GM23338 (cell line): ENCODE results near the gene HOXA2. TPM values are rescaled to one million over a fixed set of nuclear protein-coding genes. Genes with fewer than 3 reads are reported as not detected.

Experiments used
- ATAC-seq: fragments of 200-7000 bp; cut with Tn5 transposase; 3 replicates; pipeline ENCODE4 v1.9.1; 2020
- DNase-seq: peaks from one replicate; pipeline ENCODE4 v3.0.0-alpha.2; 2015; ENCODE audit warnings: low spot score
- H2AFZ ChIP-seq: fragments of 200-600 bp; sonication (generic); 2 replicates; pipeline ENCODE4 v1.8.0; 2016; ENCODE audit warnings: antibody characterized with exemption, mild to moderate bottlenecking, moderate library complexity
- H3F3A ChIP-seq: fragments of 200-600 bp; sonication (generic); replicated peaks from 2 replicates; pipeline ENCODE4 v1.8.0; 2017; ENCODE audit warnings: antibody characterized with exemption, mixed run types, low read depth
- H3K27ac ChIP-seq: fragments of 200-600 bp; sonication (generic); 2 replicates; pipeline ENCODE4 v1.6.1; 2016; ENCODE audit warnings: low read depth
- H3K27me3 ChIP-seq: fragments of 200-600 bp; sonication (generic); 2 replicates; pipeline ENCODE4 v1.8.0; 2016; ENCODE audit warnings: mild to moderate bottlenecking, mixed run types, moderate library complexity; ENCODE audit not compliant: insufficient read depth
- H3K36me3 ChIP-seq: fragments of 200-600 bp; sonication (generic); 2 replicates; pipeline ENCODE4 v1.8.0; 2016; ENCODE audit warnings: mild to moderate bottlenecking; ENCODE audit not compliant: insufficient read depth
- H3K4me1 ChIP-seq: fragments of 200-600 bp; sonication (generic); 2 replicates; pipeline ENCODE4 v1.8.0; 2016; ENCODE audit warnings: mild to moderate bottlenecking, moderate library complexity; ENCODE audit not compliant: insufficient read depth
- H3K4me2 ChIP-seq: fragments of 200-600 bp; sonication (generic); 2 replicates; pipeline ENCODE4 v1.7.1; 2017; ENCODE audit warnings: mixed run types
- H3K4me3 ChIP-seq: fragments of 200-600 bp; sonication (generic); 2 replicates; pipeline ENCODE4 v1.6.1; 2016; ENCODE audit warnings: mixed run types
- H3K79me2 ChIP-seq: fragments of 200-600 bp; sonication (generic); replicated peaks from 2 replicates; pipeline ENCODE4 v1.8.0; 2017; ENCODE audit warnings: mild to moderate bottlenecking; ENCODE audit not compliant: insufficient read depth
- H3K9me2 ChIP-seq: fragments of 200-600 bp; sonication (generic); 2 replicates; pipeline ENCODE4 v1.8.0; 2017; ENCODE audit not compliant: insufficient read depth
- H4K20me1 ChIP-seq: fragments of 200-600 bp; sonication (generic); replicated peaks from 2 replicates; pipeline ENCODE4 v1.8.0; 2017; ENCODE audit warnings: mild to moderate bottlenecking; ENCODE audit not compliant: insufficient read depth
- H3K27ac Mint-ChIP-seq: 2 replicates; pipeline ENCODE4 v1.8.0; 2020; ENCODE audit warnings: inconsistent platforms, mild to moderate bottlenecking, moderate library complexity, mixed read lengths
- H3K27me3 Mint-ChIP-seq: 3 replicates; pipeline ENCODE4 v1.8.0; 2022; ENCODE audit warnings: low read depth, mild to moderate bottlenecking, moderate library complexity, mixed read lengths, inconsistent platforms; ENCODE audit not compliant: insufficient read depth, poor library complexity
- H3K36me3 Mint-ChIP-seq: 3 replicates; pipeline ENCODE4 v1.8.0; 2021; ENCODE audit warnings: low read depth, mild to moderate bottlenecking, inconsistent platforms, moderate library complexity, mixed read lengths
- H3K4me1 Mint-ChIP-seq: 3 replicates; pipeline ENCODE4 v1.8.0; 2020; ENCODE audit warnings: mild to moderate bottlenecking, inconsistent platforms, mixed read lengths
- H3K4me3 Mint-ChIP-seq: 3 replicates; pipeline ENCODE4 v1.8.0; 2021; ENCODE audit warnings: moderate library complexity, mild to moderate bottlenecking, inconsistent platforms, mixed read lengths
- H3K9me3 Mint-ChIP-seq: 3 replicates; pipeline ENCODE4 v1.8.0; 2020; ENCODE audit warnings: moderate library complexity, mild to moderate bottlenecking, inconsistent platforms, mixed read lengths
- CTCF ChIP-seq, 2 experiments: fragments of 200-600 bp in 1 of 2; sonication (generic) in 1 of 2; conservative IDR thresholded peaks; 2 replicates each; pipeline versions ENCODE4 v1.5.1 to v1.6.1; 2016 to 2017; ENCODE audit warnings: antibody characterized with exemption in 2 of 2, low read depth in 2 of 2, mild to moderate bottlenecking in 2 of 2, moderate library complexity in 1 of 2
- EZH2 ChIP-seq: fragments of 200-600 bp; sonication (generic); IDR thresholded peaks from one replicate; pipeline ENCODE4 v1.8.0; 2017; ENCODE audit warnings: antibody characterized with exemption, mild to moderate bottlenecking, low read depth; ENCODE audit not compliant: unreplicated experiment
- EZH2phosphoT487 ChIP-seq: fragments of 200-600 bp; sonication (generic); IDR thresholded peaks from one replicate; pipeline ENCODE4 v1.8.1; 2018; ENCODE audit warnings: antibody characterized with exemption; ENCODE audit not compliant: unreplicated experiment
- NANOG ChIP-seq: IDR thresholded peaks from 2 replicates; pipeline ENCODE4 v1.6.1; 2016; ENCODE audit warnings: antibody characterized with exemption, borderline replicate concordance
- POLR2AphosphoS5 ChIP-seq: IDR thresholded peaks from 2 replicates; pipeline ENCODE4 v1.6.1; 2016; ENCODE audit warnings: antibody characterized with exemption, low read depth
- REST ChIP-seq: IDR thresholded peaks from one replicate; pipeline ENCODE4 v1.6.1; 2018; ENCODE audit warnings: antibody characterized with exemption; ENCODE audit not compliant: unreplicated experiment
- STAT1 ChIP-seq: IDR thresholded peaks from one replicate; pipeline ENCODE4 v1.6.1; 2016; ENCODE audit warnings: antibody characterized with exemption; ENCODE audit not compliant: unreplicated experiment
- ZNF462 ChIP-seq: fragments of 250-450 bp; sonication (Bioruptor Pico); IDR thresholded peaks from 2 replicates; pipeline ENCODE4 v1.5.0; 2020; ENCODE audit warnings: mild to moderate bottlenecking, moderate library complexity
- polyA plus RNA-seq: library from polyadenylated mRNA; unstranded; fragments of >200 nt; fragmentation: Nextera tagmentation; extraction: Ambion mirVana; gene quantifications from 2 replicates; pipeline ENCODE4 v1.2.1, GENCODE V29; 2016
- total RNA-seq: library from RNA; depleted of rRNA; stranded (reverse); fragments of >200 nt; shearing (Covaris generic); gene quantifications from 2 replicates; pipeline ENCODE4 v1.2.3, GENCODE V29; 2014

HOXA2 gene
- total and polyA plus RNA-seq, 2 experiments from 2014 or later = not detected

GRCh38 chr7:27124096-27124901, 21.8 kb upstream of the HOXA2 start:
- Histone ChIP-seq H3K4me3 (no peak overlapping the region), H2AFZ (no peak overlapping the region), H3K36me3 (no peaks in the 10 kb centered on the region), H3K27me3 (peaks cover 100% of the 10 kb centered on the region), H3K4me1 (peaks cover 14% of the 10 kb centered on the region; the same call in 1 of the 2 replicates), H3K27ac (no peak overlapping the region), H3K4me2 (no peak overlapping the region), H3K9me2 (no peaks in the 10 kb centered on the region), H3F3A (peaks cover 62% of the 10 kb centered on the region), H3K79me2 (no peaks in the 10 kb centered on the region), H4K20me1 (peaks cover 71% of the 10 kb centered on the region)
- no peaks in the 10 kb centered on the region for H3K36me3 Mint-ChIP-seq
- TF ChIP-seq NANOG (no peak), EZH2phosphoT487 (peak; percentile 94), CTCF (conservative IDR thresholded peaks at IDR 0.05; ENCODE audit: low read depth in 2 of 2) (no peak), STAT1 (no peak), REST (no peak), POLR2AphosphoS5 (no peak), EZH2 (peak; percentile 90), ZNF462 (no peak)
- H3K27ac Mint-ChIP-seq = no peak overlapping the region
- no peak overlapping the region; the same call in 2 of the 3 replicates for H3K4me3 Mint-ChIP-seq
- peaks cover 6% of the 10 kb centered on the region; the same call in 1 of the 3 replicates for H3K9me3 Mint-ChIP-seq
- peaks cover 16% of the 10 kb centered on the region for H3K4me1 Mint-ChIP-seq
- DNase-seq (no peak), ATAC-seq (no peak)
- peaks cover 100% of the 10 kb centered on the region for H3K27me3 Mint-ChIP-seq
